Stromal cell of bone marrow (primary cell): ENCODE measurements around the gene C10orf53.

Source experiments
- DNase-seq: peaks from one replicate; pipeline ENCODE4 v3.0.0-alpha.2; 2012; ENCODE audit warnings: low read depth

Gene C10orf53

DNA sequence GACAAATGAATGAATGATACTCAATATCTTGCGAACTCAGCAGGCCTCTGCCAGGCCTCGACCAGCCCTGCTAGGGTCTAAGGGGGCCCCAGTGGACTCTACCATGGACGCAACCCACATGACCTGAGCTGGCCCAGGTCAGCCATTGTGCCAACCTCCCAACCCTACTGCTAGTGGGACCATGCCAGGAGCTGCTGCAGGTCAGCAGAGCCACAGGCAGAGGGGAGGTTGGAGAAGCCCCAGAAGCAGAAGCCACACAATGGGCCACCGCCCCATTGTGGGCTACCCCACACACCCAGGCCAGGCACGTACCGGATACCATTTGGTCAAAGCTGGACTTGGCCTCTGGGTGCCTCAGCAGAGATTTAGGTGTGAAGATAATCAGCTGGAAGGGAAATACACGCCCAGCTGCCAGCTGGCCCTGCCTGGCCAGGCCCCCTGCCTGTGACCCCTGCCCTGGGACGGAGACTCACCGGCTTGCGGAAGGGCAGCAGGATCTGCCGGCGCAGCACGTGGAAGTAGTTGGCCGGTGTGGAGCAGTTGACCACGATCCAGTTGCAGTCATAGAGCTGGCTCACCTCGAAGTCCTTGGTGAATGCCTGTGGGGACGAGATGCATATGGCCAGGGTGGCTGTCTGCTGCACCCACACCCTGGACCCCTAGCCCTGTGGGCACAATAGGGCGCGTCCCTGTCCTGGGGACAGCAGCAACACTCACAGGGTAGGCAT, 58.2 kb downstream of the C10orf53 start:
- DNase-seq, result no peak

DNA sequence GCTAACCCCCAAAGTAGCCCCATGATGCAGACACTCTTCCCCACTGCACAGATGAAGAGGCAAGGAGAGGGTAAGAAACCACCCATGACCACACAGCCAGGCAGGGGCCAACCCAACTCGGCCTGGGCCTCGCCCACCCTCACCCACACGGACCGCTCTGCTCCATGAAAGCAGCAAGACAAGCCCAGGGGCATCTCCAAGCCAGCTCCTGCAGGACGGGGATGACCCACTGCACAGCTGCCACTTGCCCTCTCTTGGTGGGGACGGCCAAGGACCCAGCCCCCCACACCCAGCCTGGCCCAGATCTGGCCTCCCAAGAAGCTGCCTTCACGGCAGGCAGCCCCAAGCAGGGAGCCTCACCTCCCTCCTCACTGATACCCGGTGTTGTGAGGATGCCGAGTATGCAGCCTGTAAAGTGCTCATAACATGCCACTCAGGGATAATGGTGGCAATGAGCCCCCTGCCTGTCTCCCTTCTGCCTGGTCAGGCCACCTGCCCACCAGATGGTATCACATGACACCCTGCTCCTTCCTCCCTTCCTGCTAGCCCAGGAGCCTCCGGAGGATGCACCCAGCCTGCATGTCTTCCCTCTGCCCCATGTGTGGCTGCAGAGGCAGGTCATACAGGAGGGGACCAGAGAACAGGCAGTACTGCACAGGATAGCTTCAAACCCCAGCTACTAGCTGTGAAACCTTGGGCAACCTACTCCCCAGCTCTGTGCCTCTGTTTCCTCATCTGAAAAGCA, 59.3 kb downstream of the C10orf53 start:
- no peak for DNase-seq

DNA sequence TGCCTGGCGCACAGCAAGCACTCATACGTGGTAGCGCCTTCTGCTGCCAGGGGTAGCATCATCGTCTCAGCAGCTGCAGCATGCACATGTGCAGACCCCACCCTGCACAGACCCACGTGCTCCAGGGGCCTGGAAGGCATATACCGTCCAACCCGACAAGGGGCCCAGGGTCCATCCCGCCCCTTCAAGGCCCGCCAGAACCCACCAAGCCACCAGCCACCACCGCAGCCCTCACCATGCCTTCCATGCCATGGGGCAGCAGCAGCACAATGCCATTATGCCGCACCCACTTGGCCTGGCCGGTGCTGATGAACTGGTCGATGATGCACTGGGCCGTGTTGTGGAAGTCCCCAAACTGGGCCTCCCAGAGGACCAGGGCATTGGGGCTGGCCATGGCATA, 60.0 kb downstream of the C10orf53 start:
- DNase-seq, result no peak

- no peak for DNase-seq
These were observed 61.1 kb downstream of the C10orf53 start for GRCh38 chr10:49740346-49741107.

GRCh38 chr10:49741108-49741995, 61.9 kb downstream of the C10orf53 start:
- no peak for DNase-seq

GRCh38 chr10:49742683-49743463, 63.4 kb downstream of the C10orf53 start:
- DNase-seq, result no peak

- DNase-seq, result no peak
These were observed 64.1 kb downstream of the C10orf53 start for GRCh38 chr10:49743464-49744075.

GRCh38 chr10:49744091-49744685, 64.7 kb downstream of the C10orf53 start:
- DNase-seq, result no peak

- no peak for DNase-seq
These were observed 65.6 kb downstream of the C10orf53 start for GRCh38 chr10:49744924-49745605.

DNA sequence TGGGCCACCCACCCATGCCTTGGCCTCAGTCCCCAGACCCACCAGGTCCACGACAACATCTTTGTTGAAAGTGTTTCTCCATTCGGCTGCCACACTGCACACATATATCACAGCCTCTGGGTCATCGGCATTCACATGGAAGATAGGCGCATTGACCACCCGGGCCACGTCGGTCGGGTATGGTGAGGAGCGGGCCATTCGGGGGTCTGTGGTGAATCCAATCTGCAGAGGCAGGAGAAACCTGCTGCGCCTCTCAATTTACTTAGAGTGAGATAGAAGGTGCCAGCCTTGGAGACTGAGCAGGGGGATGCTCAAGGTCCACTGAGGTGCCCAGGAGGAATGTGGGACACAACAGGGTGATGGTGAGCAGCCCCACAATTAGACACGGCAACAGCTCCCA, 66.3 kb downstream of the C10orf53 start:
- no peak for DNase-seq

- no peak for DNase-seq
These were observed 67.3 kb downstream of the C10orf53 start for GRCh38 chr10:49746626-49747302.
